H1 (cell line): ENCODE results near the gene CDIPT. TPM values are rescaled to one million over a fixed set of nuclear protein-coding genes. Genes with fewer than 3 reads are reported as not detected.

Experiments used
- CTCF ChIA-PET: fragments of 300-600 bp; sonication (Branson Sonifier 250); formaldehyde crosslinking; loops from one replicate; lab custom pipeline; 2021; ENCODE audit not compliant: partially characterized antibody; lab: Charles Lee
- POLR2A ChIA-PET: fragments of 300-600 bp; sonication (Branson Sonifier 250); formaldehyde crosslinking; loops from one replicate; lab custom pipeline; 2021; ENCODE audit warnings: inconsistent platforms; ENCODE audit not compliant: partially characterized antibody; lab: Charles Lee
- DNase-seq, 2 experiments: peaks; one replicate each; pipeline versions ENCODE4 v3.0.0 to v3.0.0-alpha.2; 2010 to 2022; ENCODE audit warnings: low spot score in 2 of 2, low read depth in 1 of 2, mixed read lengths in 1 of 2
- FAIRE-seq: peaks from 2 replicates; lab custom pipeline; 2011; peaks lifted over from hg19 to GRCh38; lab: Jason Lieb, UNC
- H2AFZ ChIP-seq: 2 replicates; pipeline ENCODE4 v1.8.1; 2012; ENCODE audit warnings: low read length, inconsistent platforms
- H2AK5ac ChIP-seq: 2 replicates; pipeline ENCODE4 v1.6.1; 2013; ENCODE audit warnings: low read depth, low read length
- H2BK120ac ChIP-seq: replicated peaks from 2 replicates; pipeline ENCODE3; 2013; ENCODE audit warnings: low read depth, low read length, inconsistent platforms
- H2BK12ac ChIP-seq: 2 replicates; pipeline ENCODE4 v1.6.1; 2013; ENCODE audit warnings: low read depth, low read length
- H2BK15ac ChIP-seq: 2 replicates; pipeline ENCODE4 v1.6.1; 2013; ENCODE audit warnings: low read length
- H2BK20ac ChIP-seq: 2 replicates; pipeline ENCODE4 v1.6.1; 2013; ENCODE audit warnings: low read length
- H2BK5ac ChIP-seq: 2 replicates; pipeline ENCODE4 v1.6.1; 2013; ENCODE audit warnings: low read depth, low read length
- H3K14ac ChIP-seq: 2 replicates; pipeline ENCODE4 v1.6.1; 2013; ENCODE audit warnings: inconsistent platforms; ENCODE audit not compliant: insufficient read length
- H3K18ac ChIP-seq: 2 replicates; pipeline ENCODE4 v1.6.1; 2013; ENCODE audit warnings: low read length; ENCODE audit errors: extremely low read depth
- H3K23ac ChIP-seq: 2 replicates; pipeline ENCODE4 v1.6.1; 2013; ENCODE audit warnings: inconsistent platforms; ENCODE audit not compliant: insufficient read length
- H3K23me2 ChIP-seq: 2 replicates; pipeline ENCODE4 v1.6.1; 2013; ENCODE audit warnings: low read depth, low read length
- H3K27ac ChIP-seq: 2 replicates; pipeline ENCODE4 v1.6.1; 2011; ENCODE audit warnings: low read depth, low read length, inconsistent platforms
- H3K27me3 ChIP-seq, 4 experiments: replicated peaks in 1 of 4; 1 replicate in 1 of 4; 2 replicates in 3 of 4; pipeline versions ENCODE4 v1.6.1 to v1.8.1; 2011 to 2013; ENCODE audit warnings: low read length in 3 of 4, mild to moderate bottlenecking in 3 of 4, inconsistent platforms in 2 of 4, mixed read lengths in 2 of 4, moderate library complexity in 1 of 4; ENCODE audit not compliant: control insufficient read depth in 3 of 4, insufficient read depth in 3 of 4; ENCODE audit errors: extremely low read depth in 1 of 4
- H3K36me3 ChIP-seq, 4 experiments: 2 replicates each; pipeline versions ENCODE4 v1.6.1 to v1.8.1; 2011 to 2013; ENCODE audit warnings: mild to moderate bottlenecking in 4 of 4, low read length in 3 of 4, moderate library complexity in 2 of 4, control low read depth in 1 of 4, inconsistent platforms in 1 of 4; ENCODE audit not compliant: insufficient read depth in 4 of 4, control insufficient read depth in 2 of 4
- H3K4ac ChIP-seq: replicated peaks from 2 replicates; pipeline ENCODE3; 2013; ENCODE audit warnings: low read length, low read depth, mixed read lengths, inconsistent platforms; ENCODE audit not compliant: insufficient read length
- H3K4me1 ChIP-seq, 4 experiments: replicated peaks in 1 of 4; 1 replicate in 1 of 4; 2 replicates in 3 of 4; pipeline versions ENCODE4 v1.6.1 to v1.8.1; 2011 to 2013; ENCODE audit warnings: low read length in 3 of 4, inconsistent platforms in 2 of 4, mixed read lengths in 1 of 4; ENCODE audit not compliant: insufficient read depth in 4 of 4, control insufficient read depth in 3 of 4
- H3K4me2 ChIP-seq, 2 experiments: 2 replicates each; pipeline versions ENCODE4 v1.6.1 to v1.8.1; 2011 to 2013; ENCODE audit warnings: low read depth in 2 of 2, low read length in 2 of 2, control low read depth in 1 of 2, inconsistent platforms in 1 of 2, mild to moderate bottlenecking in 1 of 2; ENCODE audit not compliant: insufficient read depth in 1 of 2
- H3K4me3 ChIP-seq, 4 experiments: fragments of 200-600, 300-600 bp in 1 of 4; sonication (generic), shearing (Covaris generic), sonication (Bioruptor Twin) in 1 of 4; 2 replicates each; pipeline versions ENCODE4 v1.5.1 to v1.8.1; 2011 to 2016; ENCODE audit warnings: low read length in 4 of 4, low read depth in 3 of 4, control low read depth in 2 of 4, inconsistent platforms in 2 of 4, mild to moderate bottlenecking in 2 of 4, mixed read lengths in 1 of 4, moderate library complexity in 1 of 4; ENCODE audit not compliant: insufficient read depth in 2 of 4; ENCODE audit errors: extremely low read depth in 1 of 4
- H3K56ac ChIP-seq: replicated peaks from 2 replicates; pipeline ENCODE3; 2013; ENCODE audit warnings: low read depth, mild to moderate bottlenecking, mixed read lengths, low read length, inconsistent platforms; ENCODE audit not compliant: insufficient read length
- H3K79me1 ChIP-seq: 2 replicates; pipeline ENCODE4 v1.6.1; 2013; ENCODE audit warnings: low read depth, low read length, control low read depth
- H3K79me2 ChIP-seq, 2 experiments: 2 replicates each; pipeline versions ENCODE4 v1.6.1 to v1.8.1; 2012 to 2013; ENCODE audit warnings: low read length in 2 of 2, mild to moderate bottlenecking in 2 of 2, inconsistent platforms in 1 of 2; ENCODE audit not compliant: insufficient read depth in 2 of 2, control insufficient read depth in 1 of 2
- H3K9ac ChIP-seq, 4 experiments: replicated peaks in 1 of 4; 1 replicate in 1 of 4; 2 replicates in 3 of 4; pipeline versions ENCODE4 v1.6.1 to v1.8.1; 2011 to 2013; ENCODE audit warnings: low read depth in 3 of 4, low read length in 3 of 4, control low read depth in 2 of 4, mild to moderate bottlenecking in 2 of 4, moderate library complexity in 2 of 4, inconsistent platforms in 1 of 4; ENCODE audit errors: extremely low read depth in 1 of 4
- H3K9me3 ChIP-seq, 2 experiments: 2 replicates each; pipeline versions ENCODE4 v1.6.1 to v1.8.1; 2012 to 2013; ENCODE audit warnings: mild to moderate bottlenecking in 2 of 2, moderate library complexity in 2 of 2, control low read depth in 1 of 2, inconsistent platforms in 1 of 2, low read depth in 1 of 2, low read length in 1 of 2, mixed read lengths in 1 of 2; ENCODE audit not compliant: insufficient read depth in 2 of 2
- H4K20me1 ChIP-seq, 2 experiments: replicated peaks in 1 of 2; 2 replicates each; pipeline versions ENCODE3 to v1.8.1; 2011 to 2013; ENCODE audit warnings: inconsistent platforms in 2 of 2, low read length in 2 of 2, mild to moderate bottlenecking in 1 of 2; ENCODE audit not compliant: insufficient read depth in 2 of 2, control insufficient read depth in 1 of 2
- H4K5ac ChIP-seq: 2 replicates; pipeline ENCODE4 v1.6.1; 2013; ENCODE audit warnings: low read length, low read depth, mixed read lengths, inconsistent platforms; ENCODE audit not compliant: insufficient read length
- H4K8ac ChIP-seq: 2 replicates; pipeline ENCODE4 v1.8.0; 2013; ENCODE audit warnings: mild to moderate bottlenecking, moderate library complexity, low read length, inconsistent platforms; ENCODE audit not compliant: insufficient read depth; ENCODE audit errors: extremely low read depth
- H4K91ac ChIP-seq: replicated peaks from 2 replicates; pipeline ENCODE3; 2013; ENCODE audit warnings: low read length, mixed read lengths, inconsistent platforms; ENCODE audit not compliant: insufficient read length
- BACH1 ChIP-seq: IDR thresholded peaks from 2 replicates; pipeline ENCODE4 v1.6.1; 2012; ENCODE audit warnings: low read length, improper control_type of control experiment
- BCL11A ChIP-seq, 2 experiments: IDR thresholded peaks; one replicate each; pipeline ENCODE4 v1.6.1; 2011; ENCODE audit warnings: low read depth in 2 of 2, low read length in 2 of 2, mild to moderate bottlenecking in 2 of 2
- CHD1 ChIP-seq: IDR thresholded peaks from 2 replicates; pipeline ENCODE4 v1.6.1; 2012; ENCODE audit warnings: low read depth, low read length, improper control_type of control experiment
- CREB1 ChIP-seq: IDR thresholded peaks from 2 replicates; pipeline ENCODE4 v1.6.1; 2012; ENCODE audit warnings: inconsistent platforms
- EZH2 ChIP-seq: fragments of 200-600 bp; sonication (generic); IDR thresholded peaks from 2 replicates; pipeline ENCODE4 v1.7.1; 2012; ENCODE audit warnings: low read depth, mild to moderate bottlenecking, moderate library complexity, low read length, inconsistent platforms; ENCODE audit not compliant: severe bottlenecking
- HDAC2 ChIP-seq, 2 experiments: fragments of 300-600 bp in 1 of 2; sonication (generic) in 1 of 2; IDR thresholded peaks; 2 replicates each; pipeline ENCODE4 v1.6.1; 2011 to 2012; ENCODE audit warnings: low read depth in 2 of 2, low read length in 2 of 2, mild to moderate bottlenecking in 2 of 2, moderate library complexity in 2 of 2, borderline replicate concordance in 1 of 2, inconsistent platforms in 1 of 2
- HDAC6 ChIP-seq: IDR thresholded peaks from one replicate; pipeline ENCODE4 v1.7.1; 2012; ENCODE audit warnings: low read depth, mild to moderate bottlenecking, inconsistent platforms, low read length, moderate library complexity
- NANOG ChIP-seq: IDR thresholded peaks from 2 replicates; pipeline ENCODE4 v1.6.1; 2011; ENCODE audit warnings: low read length, low read depth, mild to moderate bottlenecking, inconsistent platforms; ENCODE audit not compliant: insufficient read depth, poor library complexity, severe bottlenecking
- NRF1 ChIP-seq: IDR thresholded peaks from 2 replicates; pipeline ENCODE4 v1.6.1; 2011; ENCODE audit warnings: mild to moderate bottlenecking, low read depth, low read length, improper control_type of control experiment
- POLR2A ChIP-seq, 2 experiments: IDR thresholded peaks; 1 replicate in 1 of 2; 2 replicates in 1 of 2; pipeline ENCODE4 v1.6.1; 2011; ENCODE audit warnings: low read depth in 2 of 2, low read length in 2 of 2, mild to moderate bottlenecking in 2 of 2; ENCODE audit errors: control extremely low read depth in 1 of 2
- RBBP5 ChIP-seq: IDR thresholded peaks from 2 replicates; pipeline ENCODE4 v1.7.1; 2012; ENCODE audit warnings: low read depth, mild to moderate bottlenecking, inconsistent platforms, low read length, moderate library complexity, borderline replicate concordance
- TAF7 ChIP-seq: optimal IDR thresholded peaks from 2 replicates; pipeline ENCODE3; 2011; ENCODE audit warnings: low read depth, mild to moderate bottlenecking, inconsistent platforms, low read length, moderate library complexity, borderline replicate concordance
- WGBS, 2 experiments: shearing (Covaris generic) in 1 of 2; methylation state at CpG; one replicate each; pipeline versions ENCODE4 v1.1.6 to v1.1.7; 2013 to 2015; ENCODE audit warnings: low lambda C conversion rate in 2 of 2, mixed read lengths in 2 of 2, inconsistent platforms in 1 of 2, low coverage in 1 of 2, missing lambda C conversion rate in 1 of 2; ENCODE audit not compliant: insufficient replicate concordance in 2 of 2, insufficient coverage in 1 of 2, insufficient read length in 1 of 2; ENCODE audit errors: extremely low coverage in 1 of 2, missing lambda C conversion rate in 1 of 2; 5-methylcytosine and 5-hydroxymethylcytosine counted together
- polyA plus RNA-seq, 7 experiments: library from polyadenylated mRNA; depleted of rRNA in 3 of 7; stranded (reverse) in 5 of 7; unstranded in 2 of 7; fragments of >200 nt in 5 of 7; fragments of 200-250 nt in 2 of 7; gene quantifications; 1 replicate in 5 of 7; 2 replicates in 1 of 7; 4 replicates in 1 of 7; pipeline versions ENCODE4 v1.2.1 to v1.2.3, GENCODE V29; 2011 to 2013; ENCODE audit warnings: missing spikeins in 2 of 7, mixed read lengths in 2 of 7
- total RNA-seq: library from RNA; stranded (reverse); fragmentation: NEBNext Ultra II Directional; extraction: Animal tissue kit (Norgen Biotek cat#: 25700); gene quantifications from 2 replicates; pipeline ENCODE4 v1.2.1, GENCODE V29; 2021

Gene CDIPT
- total and polyA plus RNA-seq, 2 of the 8 experiments (the other 6 are each of a cell fraction or from before 2014, with no cell fraction given), result 69.2 to 140 TPM

DNA sequence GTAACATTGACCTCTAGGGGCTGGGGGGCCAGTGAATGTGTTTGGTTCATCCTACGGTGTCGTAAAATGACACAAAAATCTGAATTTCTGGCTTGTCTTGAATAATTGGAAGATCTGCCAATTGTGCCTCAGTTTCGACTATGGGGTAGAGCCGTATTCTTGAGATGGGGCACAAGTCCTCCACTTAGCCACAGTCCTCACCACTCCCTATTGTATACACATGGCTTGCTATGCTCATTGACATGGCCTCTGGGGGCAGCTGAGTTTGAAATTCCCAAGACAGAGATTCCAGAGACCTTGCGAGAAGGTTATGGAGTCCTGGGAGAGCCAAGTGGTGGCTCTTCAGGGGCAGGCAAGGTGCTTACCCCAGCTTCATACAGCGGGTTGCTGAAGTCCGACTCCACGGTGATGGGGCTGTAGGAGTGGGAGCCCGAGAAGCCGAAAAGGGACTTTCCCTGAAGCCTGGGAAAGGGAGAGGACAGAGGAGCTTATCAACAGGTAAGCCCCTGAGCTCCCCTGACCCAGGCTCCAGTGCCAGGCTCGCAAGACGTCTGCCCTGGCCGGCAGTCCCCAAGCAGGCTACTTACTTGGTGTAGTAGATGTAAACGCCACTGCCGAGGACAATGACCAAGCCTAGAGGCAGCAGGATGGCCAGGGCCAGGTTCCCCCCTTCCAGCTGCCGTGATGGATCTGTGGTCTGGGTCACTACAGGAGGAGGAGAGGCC, 9.0 kb upstream of the CDIPT start:
- peaks cover 4% of the 10 kb centered on the region; the same call in 1 of the 2 replicates for H3K23me2 ChIP-seq
- H3K18ac ChIP-seq, result no peak overlapping the region
- WGBS, 2 experiments, result 91% methylated on average over 16 of the region's 16 CpGs; no CpG with 5 or more reads in 1 of the 2 experiments
- no peak overlapping the region for H2AFZ ChIP-seq
- FAIRE-seq, result no peak
- no peak overlapping the region for H2BK5ac ChIP-seq
- H3K79me1 ChIP-seq, result no peaks in the 10 kb centered on the region
- peaks cover 0 to 3% (median 0%) of the 10 kb centered on the region in 4 experiments; a peak in 2 of 8 replicates for H3K36me3 ChIP-seq
- H4K5ac ChIP-seq, result no peak overlapping the region
- H3K9ac ChIP-seq, result no peak overlapping the region
- H2BK120ac ChIP-seq, result no peak overlapping the region
- no peak overlapping the region for H4K91ac ChIP-seq
- no peak overlapping the region for H3K4ac ChIP-seq
- no peaks in the 10 kb centered on the region for H3K27me3 ChIP-seq
- ChIA-PET POLR2A (interaction anchor here (1.0 to 1.9 kb wide), 2 partner anchors 9 to 82 kb away, joined by 4 to 6 read pairs; partner anchors contain the start of genes CDIPT and KIF22), CTCF (interaction anchor here (0.7 to 1.9 kb wide), 3 partner anchors 64 to 137 kb away, joined by 3 to 6 read pairs (median 5); no protein-coding TSS in a partner anchor)
- no peak overlapping the region for H3K23ac ChIP-seq
- peaks cover 0 to 2% of the 10 kb centered on the region in 2 experiments for H4K20me1 ChIP-seq
- no peak overlapping the region for H3K14ac ChIP-seq
- no peak overlapping the region for H2BK20ac ChIP-seq
- H3K4me3 ChIP-seq, result no peak overlapping the region
- DNase-seq, result no peak
- H2BK12ac ChIP-seq, result no peak overlapping the region
- H3K4me1 ChIP-seq, result peaks cover 0 to 6% (median 4%) of the 10 kb centered on the region in 4 experiments; a peak in 5 of 7 replicates
- H3K56ac ChIP-seq, result no peak overlapping the region
- no peaks in the 10 kb centered on the region for H3K9me3 ChIP-seq
- no peak overlapping the region for H3K27ac ChIP-seq
- H3K79me2 ChIP-seq, result no peaks in the 10 kb centered on the region; a peak in 1 of 4 replicates
- no peak overlapping the region for H2AK5ac ChIP-seq
- no peak overlapping the region for H2BK15ac ChIP-seq
- H4K8ac ChIP-seq, result no peak overlapping the region
- H3K4me2 ChIP-seq, result no peak overlapping the region
- TF ChIP-seq CREB1 (no peak), RBBP5 (no peak), NRF1 (no peak), HDAC6 (no peak), HDAC2 (IDR thresholded peaks at IDR 0.05; ENCODE audit: borderline replicate concordance in 1 of 2, low read depth in 2 of 2, low read length in 2 of 2) (no peak), BCL11A (IDR thresholded peaks at IDR 0.05; ENCODE audit: low read depth in 2 of 2, low read length in 2 of 2) (no peak), CHD1 (no peak), POLR2A (IDR thresholded peaks at IDR 0.05; ENCODE audit: control extremely low read depth in 1 of 2, low read depth in 2 of 2, low read length in 2 of 2) (no peak), NANOG (no peak), TAF7 (no peak), BACH1 (no peak), EZH2 (no peak)
